A549 (cell line): ENCODE measurements around the gene TCTN1. TPM values are rescaled to one million over a fixed set of nuclear protein-coding genes. Genes with fewer than 3 reads are reported as not detected.
"Not testable (repeated sequence)": the region's sequence is repeated elsewhere in the genome, so short reads cannot be mapped to it uniquely, and the experiment has no call there.

Source experiments
- ATAC-seq, 2 experiments: fragments of 200-7000 bp in 1 of 2; fragments of >200 bp in 1 of 2; cut with Nextera tagmentation in 1 of 2; cut with Tn5 transposase in 1 of 2; 3 replicates each; pipeline versions ENCODE4 v1.8.0 to v1.9.1; 2018 to 2020; ENCODE audit warnings: mild to moderate bottlenecking in 1 of 2, moderate library complexity in 1 of 2
- CTCF ChIA-PET: fragments of 300-600 bp; sonication (Branson Sonifier 250); formaldehyde crosslinking; extraction: SDS; loops from one replicate; lab custom pipeline; 2021; ENCODE audit warnings: antibody characterized with exemption, inconsistent platforms; lab: Yijun Ruan, JAX
- POLR2A ChIA-PET: fragments of 350-600 bp; formaldehyde crosslinking; extraction: SDS; loops from one replicate; lab custom pipeline; 2021; ENCODE audit warnings: antibody characterized with exemption, inconsistent platforms; lab: Yijun Ruan, JAX
- DNase-seq, 2 experiments: peaks; one replicate each; pipeline versions ENCODE4 v3.0.0 to v3.0.0-alpha.2; 2011 to 2016; ENCODE audit warnings: low read depth in 1 of 2, low spot score in 1 of 2
- FAIRE-seq: peaks from 2 replicates; lab custom pipeline; 2011; peaks lifted over from hg19 to GRCh38; lab: Jason Lieb, UNC
- H3K27ac ChIP-seq, 2 experiments: fragments of >200 bp; sonication (Bioruptor Twin); formaldehyde crosslinking; 3 replicates each; pipeline ENCODE4 v1.5.1; 2016 to 2017
- H3K4me1 ChIP-seq: fragments of >200 bp; sonication (Bioruptor Twin); formaldehyde crosslinking; 3 replicates; pipeline ENCODE4 v1.6.1; 2016
- H3K4me2 ChIP-seq: fragments of >200 bp; sonication (Bioruptor Twin); formaldehyde crosslinking; 3 replicates; pipeline ENCODE4 v1.6.1; 2016
- H3K4me3 ChIP-seq: fragments of >200 bp; sonication (Bioruptor Twin); formaldehyde crosslinking; 3 replicates; pipeline ENCODE4 v1.5.1; 2016
- H3K9me3 ChIP-seq: fragments of >200 bp; sonication (Bioruptor Twin); formaldehyde crosslinking; 3 replicates; pipeline ENCODE4 v1.6.1; 2016
- CBX2 ChIP-seq: fragments of 200-600 bp; sonication (generic); IDR thresholded peaks from 2 replicates; pipeline ENCODE4 v1.6.1; 2016; ENCODE audit warnings: low read depth, mild to moderate bottlenecking, borderline replicate concordance
- ESRRA ChIP-seq: fragments of 150-350 bp; IDR thresholded peaks from 2 replicates; pipeline ENCODE4 v1.6.1; 2014; ENCODE audit warnings: mild to moderate bottlenecking, low read length, borderline replicate concordance
- FOXS1 ChIP-seq: fragments of 250-450 bp; sonication (Bioruptor Pico); IDR thresholded peaks from 2 replicates; pipeline ENCODE4 v1.5.0; 2020; ENCODE audit warnings: mild to moderate bottlenecking, moderate library complexity
- HOXA7 ChIP-seq: fragments of 250-450 bp; sonication (Bioruptor Pico); IDR thresholded peaks from 2 replicates; pipeline ENCODE4 v1.5.0; 2020; ENCODE audit warnings: mild to moderate bottlenecking, moderate library complexity
- HOXB5 ChIP-seq: fragments of 250-450 bp; sonication (Bioruptor Pico); IDR thresholded peaks from 2 replicates; pipeline ENCODE4 v1.5.0; 2020; ENCODE audit warnings: mild to moderate bottlenecking, moderate library complexity
- JUN ChIP-seq, 2 experiments: fragments of >200 bp; sonication (Bioruptor Twin); formaldehyde crosslinking; IDR thresholded peaks; 2 replicates in 1 of 2; 3 replicates in 1 of 2; pipeline ENCODE4 v1.6.1; 2016 to 2017
- KDM1A ChIP-seq: fragments of 200-600 bp; sonication (generic); IDR thresholded peaks from 2 replicates; pipeline ENCODE4 v1.6.1; 2016; ENCODE audit warnings: low read depth, mild to moderate bottlenecking
- KDM5A ChIP-seq: fragments of 200-600 bp; sonication (generic); IDR thresholded peaks from 2 replicates; pipeline ENCODE4 v1.6.1; 2016; ENCODE audit warnings: antibody characterized with exemption, mild to moderate bottlenecking
- MAFK ChIP-seq: fragments of 450-650 bp; IDR thresholded peaks from 2 replicates; pipeline ENCODE4 v1.6.1; 2014; ENCODE audit not compliant: partially characterized antibody
- NFE2L2 ChIP-seq: fragments of 150-350 bp; conservative IDR thresholded peaks from 2 replicates; pipeline ENCODE4 v1.6.1; 2014; ENCODE audit warnings: low read length
- NPAS2 ChIP-seq: fragments of 250-450 bp; sonication (Bioruptor Pico); IDR thresholded peaks from 2 replicates; pipeline ENCODE4 v1.8.0; 2022; ENCODE audit warnings: mild to moderate bottlenecking, moderate library complexity, borderline replicate concordance
- PHF8 ChIP-seq: fragments of 200-600 bp; sonication (generic); IDR thresholded peaks from 2 replicates; pipeline ENCODE4 v1.6.1; 2016; ENCODE audit warnings: low read depth, mild to moderate bottlenecking, antibody characterized with exemption, moderate library complexity, borderline replicate concordance
- POLR2A ChIP-seq: IDR thresholded peaks from 2 replicates; pipeline ENCODE4 v1.6.1; 2012; ENCODE audit warnings: mild to moderate bottlenecking, low read length
- SMC3 ChIP-seq: fragments of >200 bp; sonication (Bioruptor Twin); formaldehyde crosslinking; IDR thresholded peaks from 3 replicates; pipeline ENCODE4 v1.6.1; 2018; ENCODE audit warnings: inconsistent platforms
- SREBF2 ChIP-seq: fragments of 450-650 bp; IDR thresholded peaks from 2 replicates; pipeline ENCODE4 v1.6.1; 2014; ENCODE audit warnings: mild to moderate bottlenecking, moderate library complexity
- ZC3H11A ChIP-seq: fragments of 450-650 bp; IDR thresholded peaks from 2 replicates; pipeline ENCODE4 v1.6.1; 2014; ENCODE audit warnings: antibody characterized with exemption, mild to moderate bottlenecking
- ZFP36 ChIP-seq: fragments of 450-650 bp; IDR thresholded peaks from 2 replicates; pipeline ENCODE4 v1.6.1; 2014; ENCODE audit warnings: borderline replicate concordance; ENCODE audit not compliant: partially characterized antibody
- ZSCAN20 ChIP-seq: fragments of 250-450 bp; sonication (Bioruptor Pico); IDR thresholded peaks from 2 replicates; pipeline ENCODE4 v1.8.0; 2022; ENCODE audit warnings: mild to moderate bottlenecking, moderate library complexity
- WGBS: methylation state at CpG from one replicate; pipeline ENCODE4 v1.1.6; 2017; ENCODE audit errors: missing lambda C conversion rate; 5-methylcytosine and 5-hydroxymethylcytosine counted together
- polyA plus RNA-seq, 4 experiments: library from polyadenylated mRNA; depleted of rRNA in 3 of 4; stranded (reverse); fragments of >200 nt; fragmentation: RNase III in 1 of 4; extraction: RNeasy Plus Mini Kit Qiagen cat#74134 plus additional on column Dnase treatment in 1 of 4; gene quantifications; 2 replicates in 3 of 4; 3 replicates in 1 of 4; pipeline ENCODE4 v1.2.3, GENCODE V29; 2011 to 2017
- TF ChIP-seq, protein P1 (sequence below): fragments of >200 bp; sonication (Bioruptor Twin); formaldehyde crosslinking; IDR thresholded peaks from 3 replicates; pipeline ENCODE4 v1.6.1; 2016
- TF ChIP-seq, protein P2 (sequence below): fragments of >200 bp; sonication (Bioruptor Twin); formaldehyde crosslinking; IDR thresholded peaks from 3 replicates; pipeline ENCODE4 v1.5.1; 2016
- TF ChIP-seq, protein P3 (sequence below): fragments of 250-450 bp; sonication (Bioruptor Pico); IDR thresholded peaks from 2 replicates; pipeline ENCODE4 v1.5.0; 2020; ENCODE audit warnings: low read depth, mild to moderate bottlenecking, moderate library complexity
- TF ChIP-seq, protein P4 (sequence below): IDR thresholded peaks from 2 replicates; pipeline ENCODE4 v1.6.1; 2012
- TF ChIP-seq, protein P5 (sequence below): IDR thresholded peaks from 2 replicates; pipeline ENCODE4 v1.6.1; 2012

TCTN1 gene
- polyA plus RNA-seq, 2 of the 4 experiments (the other 2 are of a cell fraction): 26.5 to 56.9 TPM

DNA sequence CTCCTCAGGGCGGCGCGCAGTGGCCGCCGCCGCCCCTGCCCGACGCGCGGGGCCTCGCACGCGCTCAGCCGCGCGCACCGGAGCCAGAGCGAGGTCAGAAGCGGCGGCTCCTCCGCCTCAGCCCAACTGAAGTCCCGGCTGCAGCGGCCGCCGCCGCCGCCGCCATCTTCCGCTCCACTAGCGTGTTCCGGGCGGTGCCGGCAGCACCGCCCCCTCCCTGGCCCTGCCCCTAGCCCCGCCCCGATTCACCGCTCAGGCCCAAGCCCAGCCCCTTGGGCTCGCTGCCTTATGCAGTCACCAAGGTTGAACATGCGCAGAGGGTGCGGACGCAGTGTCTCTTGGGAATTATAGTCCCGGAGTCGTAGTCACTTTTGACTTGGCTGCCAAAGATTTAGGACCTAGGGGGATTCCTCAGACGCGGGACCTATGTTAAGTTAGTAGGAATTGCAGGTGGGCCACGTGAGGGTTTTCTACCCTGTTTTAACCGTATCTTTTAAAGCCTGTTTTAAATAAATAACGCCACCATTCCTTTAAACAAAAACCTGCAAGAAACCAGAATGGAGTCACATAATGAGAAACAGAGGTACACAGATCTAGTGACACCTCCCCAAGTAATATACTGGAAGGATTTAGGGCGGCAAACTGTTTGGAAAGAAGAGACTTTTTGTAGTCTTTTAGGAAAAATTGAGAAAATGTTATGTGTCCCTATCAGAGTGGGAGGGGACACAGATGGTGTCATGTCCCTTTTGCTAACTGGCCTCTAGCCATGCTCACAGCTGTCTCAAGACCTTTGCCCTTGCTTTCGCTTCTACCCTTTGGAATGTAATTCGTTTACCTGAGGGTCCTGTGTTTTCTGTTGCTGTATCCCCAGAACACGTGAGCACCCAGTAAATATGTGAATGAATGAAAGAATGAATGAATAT is 30.5 kb upstream of the TCTN1 start, which contains the start of gene PPTC7:
Gene PPTC7 (minus strand): TSS at position 182 of the 923 bp plus-strand sequence. CDS start 287 bp downstream, outside the sequence.
- CTCF ChIA-PET: interaction anchor here (0.6 to 10.7 kb wide), 3 partner anchors 17 to 100 kb away, joined by 3 to 130 read pairs (median 3); no protein-coding TSS in a partner anchor
- peak; percentile 89 to 95 for DNase-seq
- peak; percentile 89 to 96 for ATAC-seq
- FAIRE-seq: no peak
- 2% methylated on average over 38 of the region's 52 CpGs for WGBS
- no peaks in the 10 kb centered on the region for H3K9me3 ChIP-seq
- H3K27ac ChIP-seq: peak within 1 kb of the TSS; percentile 91 to 96
- peak within 1 kb of the TSS; percentile 93 for H3K4me3 ChIP-seq
- POLR2A ChIA-PET: no interaction called here
- TF ChIP-seq JUN (IDR thresholded peaks at IDR 0.05) (peak in 1 of 2 experiments; percentile 81; a peak in 1 of 5 replicates), FOXS1 (CRISPR knock-in tag) (no peak), KDM1A (no peak), SREBF2 (no peak), POLR2A (peak; percentile 75)
- TF ChIP-seq, protein P1, sequence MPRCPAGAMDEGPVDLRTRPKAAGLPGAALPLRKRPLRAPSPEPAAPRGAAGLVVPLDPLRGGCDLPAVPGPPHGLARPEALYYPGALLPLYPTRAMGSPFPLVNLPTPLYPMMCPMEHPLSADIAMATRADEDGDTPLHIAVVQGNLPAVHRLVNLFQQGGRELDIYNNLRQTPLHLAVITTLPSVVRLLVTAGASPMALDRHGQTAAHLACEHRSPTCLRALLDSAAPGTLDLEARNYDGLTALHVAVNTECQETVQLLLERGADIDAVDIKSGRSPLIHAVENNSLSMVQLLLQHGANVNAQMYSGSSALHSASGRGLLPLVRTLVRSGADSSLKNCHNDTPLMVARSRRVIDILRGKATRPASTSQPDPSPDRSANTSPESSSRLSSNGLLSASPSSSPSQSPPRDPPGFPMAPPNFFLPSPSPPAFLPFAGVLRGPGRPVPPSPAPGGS: peak; percentile 87; the same call in 2 of the 3 replicates
- TF ChIP-seq, protein P2, sequence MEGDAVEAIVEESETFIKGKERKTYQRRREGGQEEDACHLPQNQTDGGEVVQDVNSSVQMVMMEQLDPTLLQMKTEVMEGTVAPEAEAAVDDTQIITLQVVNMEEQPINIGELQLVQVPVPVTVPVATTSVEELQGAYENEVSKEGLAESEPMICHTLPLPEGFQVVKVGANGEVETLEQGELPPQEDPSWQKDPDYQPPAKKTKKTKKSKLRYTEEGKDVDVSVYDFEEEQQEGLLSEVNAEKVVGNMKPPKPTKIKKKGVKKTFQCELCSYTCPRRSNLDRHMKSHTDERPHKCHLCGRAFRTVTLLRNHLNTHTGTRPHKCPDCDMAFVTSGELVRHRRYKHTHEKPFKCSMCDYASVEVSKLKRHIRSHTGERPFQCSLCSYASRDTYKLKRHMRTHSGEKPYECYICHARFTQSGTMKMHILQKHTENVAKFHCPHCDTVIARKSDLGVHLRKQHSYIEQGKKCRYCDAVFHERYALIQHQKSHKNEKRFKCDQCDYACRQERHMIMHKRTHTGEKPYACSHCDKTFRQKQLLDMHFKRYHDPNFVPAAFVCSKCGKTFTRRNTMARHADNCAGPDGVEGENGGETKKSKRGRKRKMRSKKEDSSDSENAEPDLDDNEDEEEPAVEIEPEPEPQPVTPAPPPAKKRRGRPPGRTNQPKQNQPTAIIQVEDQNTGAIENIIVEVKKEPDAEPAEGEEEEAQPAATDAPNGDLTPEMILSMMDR: no peak
- H3K4me2 ChIP-seq: peak within 1 kb of the TSS; percentile 82
- H3K4me1 ChIP-seq: peaks cover 25% of the 10 kb centered on the region

DNA sequence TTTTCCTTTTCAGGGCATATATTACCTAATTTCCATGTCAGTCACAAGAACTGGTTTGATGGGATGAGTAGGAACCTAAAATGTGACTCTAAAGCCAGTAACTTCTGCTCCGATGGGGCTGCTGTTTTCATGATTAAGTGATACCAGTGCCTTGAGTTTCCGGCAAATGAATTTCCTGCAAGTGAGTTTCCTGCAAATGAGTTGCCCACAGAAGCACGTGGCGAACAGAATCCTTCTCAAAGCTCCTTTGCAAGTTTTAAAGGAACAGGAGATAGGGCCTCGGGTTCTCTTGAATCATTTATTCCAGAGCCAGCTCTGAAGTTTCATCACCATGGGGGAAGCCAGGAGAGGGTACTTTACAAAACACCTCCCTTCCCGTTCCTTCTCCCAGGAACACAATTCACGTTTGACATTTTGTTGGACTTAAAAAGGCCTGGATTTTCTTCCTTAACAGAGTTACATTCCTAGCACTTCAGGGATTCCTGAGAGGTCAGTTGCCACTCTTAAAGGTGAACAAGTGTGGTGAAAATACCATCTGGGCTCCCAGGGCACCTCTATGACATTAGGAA is 28.6 kb upstream of the TCTN1 start:
- ATAC-seq: no peak
- TF ChIP-seq KDM5A (no peak), SMC3 (no peak), NPAS2 (CRISPR knock-in tag) (no peak), JUN (IDR thresholded peaks at IDR 0.05) (no peak), ESRRA (no peak), ZC3H11A (no peak), HOXB5 (CRISPR knock-in tag) (no peak), CBX2 (no peak), MAFK (no peak), NFE2L2 (no peak), ZSCAN20 (CRISPR knock-in tag) (no peak), ZFP36 (no peak), PHF8 (no peak), FOXS1 (CRISPR knock-in tag) (no peak), HOXA7 (no peak)
- TF ChIP-seq, protein P3, sequence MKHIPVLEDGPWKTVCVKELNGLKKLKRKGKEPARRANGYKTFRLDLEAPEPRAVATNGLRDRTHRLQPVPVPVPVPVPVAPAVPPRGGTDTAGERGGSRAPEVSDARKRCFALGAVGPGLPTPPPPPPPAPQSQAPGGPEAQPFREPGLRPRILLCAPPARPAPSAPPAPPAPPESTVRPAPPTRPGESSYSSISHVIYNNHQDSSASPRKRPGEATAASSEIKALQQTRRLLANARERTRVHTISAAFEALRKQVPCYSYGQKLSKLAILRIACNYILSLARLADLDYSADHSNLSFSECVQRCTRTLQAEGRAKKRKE (CRISPR knock-in tag): no peak
- TF ChIP-seq, protein P4, sequence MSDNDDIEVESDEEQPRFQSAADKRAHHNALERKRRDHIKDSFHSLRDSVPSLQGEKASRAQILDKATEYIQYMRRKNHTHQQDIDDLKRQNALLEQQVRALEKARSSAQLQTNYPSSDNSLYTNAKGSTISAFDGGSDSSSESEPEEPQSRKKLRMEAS: no peak
- TF ChIP-seq, protein P5, sequence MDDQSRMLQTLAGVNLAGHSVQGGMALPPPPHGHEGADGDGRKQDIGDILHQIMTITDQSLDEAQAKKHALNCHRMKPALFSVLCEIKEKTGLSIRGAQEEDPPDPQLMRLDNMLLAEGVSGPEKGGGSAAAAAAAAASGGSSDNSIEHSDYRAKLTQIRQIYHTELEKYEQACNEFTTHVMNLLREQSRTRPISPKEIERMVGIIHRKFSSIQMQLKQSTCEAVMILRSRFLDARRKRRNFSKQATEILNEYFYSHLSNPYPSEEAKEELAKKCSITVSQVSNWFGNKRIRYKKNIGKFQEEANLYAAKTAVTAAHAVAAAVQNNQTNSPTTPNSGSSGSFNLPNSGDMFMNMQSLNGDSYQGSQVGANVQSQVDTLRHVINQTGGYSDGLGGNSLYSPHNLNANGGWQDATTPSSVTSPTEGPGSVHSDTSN: no peak
- TF ChIP-seq, all 56 proteins: peak for 0
- Histone ChIP-seq H3K4me2 (no peak overlapping the region), H3K4me1 (peaks cover 15% of the 10 kb centered on the region; the same call in 2 of the 3 replicates), H3K27ac (no peak overlapping the region), H3K4me3 (no peak overlapping the region), H3K9me3 (no peaks in the 10 kb centered on the region)
- WGBS: 53% methylated on average over 7 of the region's 7 CpGs
- FAIRE-seq: no peak
- POLR2A ChIA-PET: interaction anchor here (1.0 to 1.6 kb wide), 2 partner anchors 117 to 154 kb away, joined by 4 to 15 read pairs; partner anchors contain the start of genes FAM216A and GPN3
- DNase-seq: no peak
- CTCF ChIA-PET: interaction anchor here (1.4 to 10.7 kb wide), 3 partner anchors 15 to 72 kb away, joined by 5 to 130 read pairs (median 5); no protein-coding TSS in a partner anchor

DNA sequence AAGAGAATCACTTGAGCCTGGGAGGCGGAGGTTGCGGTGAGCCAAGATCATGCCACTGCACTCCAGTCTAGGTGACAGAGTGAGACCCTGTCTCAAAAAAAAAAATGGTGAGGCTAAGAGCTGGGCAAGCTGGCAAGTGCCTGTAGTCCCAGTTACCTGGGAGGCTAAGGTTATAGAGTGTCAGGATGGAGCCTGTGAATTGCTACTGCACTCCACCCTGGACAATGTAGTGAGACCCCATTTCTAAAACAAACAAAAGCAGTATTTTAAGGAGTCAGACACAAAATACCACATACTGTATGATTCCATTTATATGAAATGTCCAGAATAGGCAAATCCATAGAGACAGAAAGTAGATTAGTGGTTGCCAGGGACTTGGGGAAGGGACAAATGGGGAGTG is 26.8 kb upstream of the TCTN1 start:
- H3K27ac ChIP-seq, FAIRE-seq, H3K4me1 ChIP-seq, H3K9me3 ChIP-seq, H3K4me3 ChIP-seq, DNase-seq, ATAC-seq, H3K4me2 ChIP-seq, POLR2A ChIA-PET: not testable (repeated sequence)
- CTCF ChIA-PET: interaction anchor here (0.6 to 10.7 kb wide), 4 partner anchors 14 to 40 kb away, joined by 3 to 130 read pairs (median 3); no protein-coding TSS in a partner anchor
- WGBS: 94% methylated on average over 2 of the region's 2 CpGs
